Fibroblast of mammary gland (primary cell): ENCODE data around the gene RAB30.

ENCODE experiments used
- DNase-seq: peaks from one replicate; pipeline ENCODE4 v3.0.0-alpha.2; 2010; ENCODE audit warnings: low read depth
- H3K4me3 ChIP-seq: 2 replicates; pipeline ENCODE4 v1.5.1; 2011; ENCODE audit warnings: low read depth, mild to moderate bottlenecking, low read length, moderate library complexity; ENCODE audit not compliant: control insufficient read depth
- CTCF ChIP-seq: conservative IDR thresholded peaks from 2 replicates; pipeline ENCODE4 v1.5.1; 2011; ENCODE audit warnings: low read depth, low read length, inconsistent platforms; ENCODE audit not compliant: control insufficient read depth, insufficient read depth

Gene RAB30

GRCh38 chr11:82929121-82929520 lies 142.6 kb downstream of the RAB30 start:
- DNase-seq = no peak
- no peak overlapping the region for H3K4me3 ChIP-seq
- TF ChIP-seq CTCF = no peak

- H3K4me3 ChIP-seq = no peak overlapping the region
- peak; percentile 81 for TF ChIP-seq CTCF
- peak; percentile 68 for DNase-seq
Observed at GRCh38 chr11:82927264-82927880, 144.3 kb downstream of the RAB30 start.

GRCh38 chr11:82924522-82925224 lies 147.0 kb downstream of the RAB30 start:
- no peak for TF ChIP-seq CTCF
- no peak overlapping the region for H3K4me3 ChIP-seq
- DNase-seq = no peak
